SK-N-SH (cell line): ENCODE results near the gene SH3PXD2A. TPM values are rescaled to one million over a fixed set of nuclear protein-coding genes. Genes with fewer than 3 reads are reported as not detected.

Experiments used
- CTCF ChIA-PET: fragments of 300-600, 350-600 bp; formaldehyde crosslinking; extraction: SDS; loops from one replicate; lab custom pipeline; 2021; lab: Yijun Ruan, JAX
- POLR2A ChIA-PET: fragments of 350-600 bp; sonication (Branson Sonifier 250); formaldehyde crosslinking; extraction: SDS; loops from one replicate; lab custom pipeline; 2020; ENCODE audit warnings: antibody characterized with exemption, inconsistent platforms; lab: Yijun Ruan, JAX
- DNase-seq: peaks from one replicate; pipeline ENCODE4 v3.0.0; 2012
- H2AFZ ChIP-seq: fragments of 200-600 bp; sonication (generic); 2 replicates; pipeline ENCODE4 v1.8.1; 2016; ENCODE audit warnings: antibody characterized with exemption, mild to moderate bottlenecking, low read depth
- H3F3A ChIP-seq: fragments of 200-600 bp; sonication (generic); replicated peaks from 2 replicates; pipeline ENCODE3; 2016; ENCODE audit warnings: antibody characterized with exemption, mild to moderate bottlenecking; ENCODE audit not compliant: insufficient read depth
- H3K27ac ChIP-seq, 2 experiments: fragments of 200-500 bp in 1 of 2; fragments of 200-600 bp in 1 of 2; sonication (Bioruptor generic) in 1 of 2; sonication (generic), shearing (Covaris generic) in 1 of 2; 2 replicates each; pipeline versions ENCODE4 v1.5.1 to v1.6.1; 2014 to 2016; ENCODE audit warnings: low read depth in 2 of 2, inconsistent platforms in 1 of 2, low read length in 1 of 2, mild to moderate bottlenecking in 1 of 2, mixed read lengths in 1 of 2
- H3K27me3 ChIP-seq: fragments of 200-600 bp; sonication (generic), shearing (Covaris generic); 2 replicates; pipeline ENCODE4 v1.6.1; 2016; ENCODE audit warnings: mixed run types; ENCODE audit not compliant: insufficient read depth
- H3K36me3 ChIP-seq, 2 experiments: fragments of 200-500 bp in 1 of 2; fragments of 200-600 bp in 1 of 2; sonication (Bioruptor generic) in 1 of 2; sonication (generic) in 1 of 2; replicated peaks in 1 of 2; 2 replicates each; pipeline versions ENCODE3 to v1.5.1; 2014 to 2016; ENCODE audit warnings: low read length in 1 of 2, mild to moderate bottlenecking in 1 of 2; ENCODE audit not compliant: insufficient read depth in 2 of 2, control insufficient read depth in 1 of 2
- H3K4me1 ChIP-seq, 2 experiments: fragments of 200-500 bp in 1 of 2; fragments of 200-600 bp in 1 of 2; sonication (Bioruptor generic) in 1 of 2; sonication (generic), shearing (Covaris generic) in 1 of 2; 2 replicates each; pipeline versions ENCODE4 v1.5.1 to v1.6.1; 2014 to 2016; ENCODE audit warnings: low read depth in 1 of 2, low read length in 1 of 2, mixed run types in 1 of 2; ENCODE audit not compliant: insufficient read depth in 2 of 2, control insufficient read depth in 1 of 2
- H3K4me2 ChIP-seq: fragments of 200-600 bp; sonication (generic), shearing (Covaris generic); 2 replicates; pipeline ENCODE4 v1.6.1; 2017; ENCODE audit warnings: mixed run types
- H3K4me3 ChIP-seq, 2 experiments: fragments of 200-500 bp in 1 of 2; fragments of 200-600 bp in 1 of 2; sonication (Bioruptor generic) in 1 of 2; sonication (generic), shearing (Covaris generic) in 1 of 2; 2 replicates each; pipeline versions ENCODE4 v1.5.1 to v1.8.1; 2014 to 2016; ENCODE audit warnings: low read depth in 2 of 2, inconsistent platforms in 1 of 2, low read length in 1 of 2, mild to moderate bottlenecking in 1 of 2, mixed read lengths in 1 of 2, moderate library complexity in 1 of 2
- H3K79me2 ChIP-seq: fragments of 200-600 bp; sonication (generic); 2 replicates; pipeline ENCODE4 v1.8.1; 2017; ENCODE audit warnings: mild to moderate bottlenecking; ENCODE audit not compliant: insufficient read depth
- H3K9ac ChIP-seq: fragments of 200-600 bp; sonication (generic); 2 replicates; pipeline ENCODE4 v1.6.1; 2017; ENCODE audit warnings: mixed run types
- H3K9me2 ChIP-seq: fragments of 200-600 bp; sonication (generic); 2 replicates; pipeline ENCODE4 v1.6.1; 2017; ENCODE audit warnings: mixed run types
- H3K9me3 ChIP-seq: fragments of 200-600 bp; sonication (generic); 2 replicates; pipeline ENCODE4 v1.6.1; 2017; ENCODE audit warnings: mixed run types, mild to moderate bottlenecking, moderate library complexity
- H4K20me1 ChIP-seq: fragments of 200-600 bp; sonication (generic); 2 replicates; pipeline ENCODE4 v1.6.1; 2017; ENCODE audit warnings: mild to moderate bottlenecking, mixed run types; ENCODE audit not compliant: insufficient read depth
- CHD2 ChIP-seq: fragments of 150-350 bp; IDR thresholded peaks from 2 replicates; pipeline ENCODE4 v1.6.1; 2018; ENCODE audit warnings: low read length; ENCODE audit not compliant: partially characterized antibody
- FOSL2 ChIP-seq: IDR thresholded peaks from 2 replicates; pipeline ENCODE4 v1.4.0; 2012; ENCODE audit warnings: low read depth, mild to moderate bottlenecking, moderate library complexity, borderline replicate concordance
- FOXM1 ChIP-seq: IDR thresholded peaks from 2 replicates; pipeline ENCODE4 v1.4.0; 2012; ENCODE audit warnings: low read depth, mild to moderate bottlenecking
- GATA2 ChIP-seq: sonication (generic); formaldehyde crosslinking; IDR thresholded peaks from 2 replicates; pipeline ENCODE4 v1.5.0; 2020; ENCODE audit warnings: mild to moderate bottlenecking, missing genetic modification reagents
- JUND ChIP-seq: IDR thresholded peaks from 2 replicates; pipeline ENCODE4 v1.4.0; 2012
- MXI1 ChIP-seq: IDR thresholded peaks from 2 replicates; pipeline ENCODE4 v1.6.1; 2012; ENCODE audit warnings: mild to moderate bottlenecking, low read depth, low read length, improper control_type of control experiment
- NRF1 ChIP-seq: IDR thresholded peaks from 2 replicates; pipeline ENCODE4 v1.6.1; 2012; ENCODE audit warnings: low read depth, mild to moderate bottlenecking, low read length
- RAD21 ChIP-seq: IDR thresholded peaks from 2 replicates; pipeline ENCODE4 v1.6.1; 2012; ENCODE audit warnings: mild to moderate bottlenecking, low read length
- TAF1 ChIP-seq: IDR thresholded peaks from 2 replicates; pipeline ENCODE4 v1.6.1; 2012; ENCODE audit warnings: low read depth, mild to moderate bottlenecking, low read length, moderate library complexity, borderline replicate concordance
- TCF12 ChIP-seq: IDR thresholded peaks from 2 replicates; pipeline ENCODE4 v1.4.0; 2012
- TEAD4 ChIP-seq: IDR thresholded peaks from 2 replicates; pipeline ENCODE4 v1.4.0; 2012; ENCODE audit warnings: mild to moderate bottlenecking, borderline replicate concordance; ENCODE audit not compliant: insufficient read depth
- WGBS: methylation state at CpG from one replicate; pipeline ENCODE4 v1.1.6; 2017; ENCODE audit warnings: low lambda C conversion rate; 5-methylcytosine and 5-hydroxymethylcytosine counted together
- polyA plus RNA-seq, 3 experiments: library from polyadenylated mRNA; depleted of rRNA; stranded (reverse); fragments of >200 nt; gene quantifications; 2 replicates each; pipeline ENCODE4 v1.2.3, GENCODE V29; 2012
- TF ChIP-seq, protein P1 (sequence below): fragments of 200-600 bp; sonication (generic); IDR thresholded peaks from 2 replicates; pipeline ENCODE4 v1.6.1; 2017; ENCODE audit warnings: antibody characterized with exemption, mild to moderate bottlenecking, moderate library complexity
- TF ChIP-seq, protein P2 (sequence below): fragments of 150-350 bp; IDR thresholded peaks from 2 replicates; pipeline ENCODE4 v1.6.1; 2016; ENCODE audit warnings: mild to moderate bottlenecking, low read depth, low read length
- TF ChIP-seq, protein P3 (sequence below): IDR thresholded peaks from 2 replicates; pipeline ENCODE4; 2012
- TF ChIP-seq, protein P4 (sequence below): IDR thresholded peaks from 2 replicates; pipeline ENCODE4 v1.4.0; 2012; ENCODE audit warnings: low read depth, borderline replicate concordance

The SH3PXD2A gene
- polyA plus RNA-seq, 1 of the 3 experiments (the other 2 are of a cell fraction): 2.5 TPM

DNA sequence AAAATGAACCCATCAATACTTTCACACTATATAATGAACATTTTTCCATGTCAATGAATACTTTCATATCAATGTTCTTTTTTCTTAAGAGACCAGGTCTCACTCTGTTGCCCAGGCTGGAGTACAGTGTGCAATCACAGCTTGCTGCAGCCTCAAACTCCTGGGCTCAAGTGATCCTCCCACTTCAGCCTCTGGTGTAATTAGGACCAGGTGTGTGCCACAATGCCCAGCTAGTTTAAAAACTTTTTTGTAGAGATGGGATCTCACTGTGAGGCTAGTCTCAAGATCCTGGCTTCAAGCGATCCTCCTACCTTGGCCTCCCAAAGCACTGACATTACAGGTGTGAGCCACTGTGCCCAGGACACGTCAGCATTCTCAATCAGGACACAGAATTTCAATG is 85.2 kb downstream of the SH3PXD2A start:
- CTCF ChIA-PET: interaction anchor here (1.2 to 1.3 kb wide), 2 partner anchors 80 to 105 kb away, joined by 3 to 5 read pairs; no protein-coding TSS in a partner anchor
- Histone ChIP-seq H3K9me3 (no peaks in the 10 kb centered on the region), H3K4me1 (peaks cover 30 to 36% of the 10 kb centered on the region in 2 experiments; a peak in 3 of 4 replicates), H3K4me3 (no peak overlapping the region), H3K36me3 (peaks cover 0 to 4% of the 10 kb centered on the region in 2 experiments), H4K20me1 (no peaks in the 10 kb centered on the region), H2AFZ (no peak overlapping the region), H3K9ac (no peak overlapping the region), H3K4me2 (no peak overlapping the region), H3K27ac (no peak overlapping the region), H3K79me2 (no peaks in the 10 kb centered on the region), H3K27me3 (no peaks in the 10 kb centered on the region), H3F3A (peaks cover 14% of the 10 kb centered on the region), H3K9me2 (no peaks in the 10 kb centered on the region)
- DNase-seq: no peak
- TF ChIP-seq TAF1 (no peak), TCF12 (peak; percentile 65; the same call in 1 of the 2 replicates)
- POLR2A ChIA-PET: no interaction called here
- no CpG with 5 or more reads among the region's 2 CpGs for WGBS

DNA sequence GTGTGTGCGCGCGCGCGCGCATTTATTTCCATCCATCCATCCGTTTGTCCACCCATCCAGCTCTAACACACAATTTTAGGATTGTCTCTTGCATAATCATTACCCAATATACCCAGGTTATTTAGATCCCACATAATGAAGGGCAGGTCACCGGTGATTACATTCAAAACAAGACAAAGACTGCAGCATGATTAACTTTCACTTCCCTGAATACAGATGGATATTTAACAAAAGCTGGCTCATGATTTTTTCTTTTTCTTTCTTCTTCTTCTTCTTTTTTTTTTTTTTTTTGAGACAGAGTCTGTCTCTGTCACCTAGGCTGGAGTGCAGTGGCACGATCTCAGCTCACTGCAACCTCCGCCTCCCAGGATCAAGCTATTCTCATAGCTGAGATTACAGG is 86.2 kb downstream of the SH3PXD2A start:
- H4K20me1 ChIP-seq: no peaks in the 10 kb centered on the region
- H3K79me2 ChIP-seq: no peaks in the 10 kb centered on the region
- no peak for DNase-seq
- peaks cover 14% of the 10 kb centered on the region for H3F3A ChIP-seq
- H2AFZ ChIP-seq: no peak overlapping the region
- H3K36me3 ChIP-seq: peaks cover 0 to 2% of the 10 kb centered on the region in 2 experiments
- no peaks in the 10 kb centered on the region for H3K9me2 ChIP-seq
- no peaks in the 10 kb centered on the region for H3K27me3 ChIP-seq
- 96% methylated on average over 10 of the region's 10 CpGs for WGBS
- POLR2A ChIA-PET: no interaction called here
- TF ChIP-seq, protein P1, sequence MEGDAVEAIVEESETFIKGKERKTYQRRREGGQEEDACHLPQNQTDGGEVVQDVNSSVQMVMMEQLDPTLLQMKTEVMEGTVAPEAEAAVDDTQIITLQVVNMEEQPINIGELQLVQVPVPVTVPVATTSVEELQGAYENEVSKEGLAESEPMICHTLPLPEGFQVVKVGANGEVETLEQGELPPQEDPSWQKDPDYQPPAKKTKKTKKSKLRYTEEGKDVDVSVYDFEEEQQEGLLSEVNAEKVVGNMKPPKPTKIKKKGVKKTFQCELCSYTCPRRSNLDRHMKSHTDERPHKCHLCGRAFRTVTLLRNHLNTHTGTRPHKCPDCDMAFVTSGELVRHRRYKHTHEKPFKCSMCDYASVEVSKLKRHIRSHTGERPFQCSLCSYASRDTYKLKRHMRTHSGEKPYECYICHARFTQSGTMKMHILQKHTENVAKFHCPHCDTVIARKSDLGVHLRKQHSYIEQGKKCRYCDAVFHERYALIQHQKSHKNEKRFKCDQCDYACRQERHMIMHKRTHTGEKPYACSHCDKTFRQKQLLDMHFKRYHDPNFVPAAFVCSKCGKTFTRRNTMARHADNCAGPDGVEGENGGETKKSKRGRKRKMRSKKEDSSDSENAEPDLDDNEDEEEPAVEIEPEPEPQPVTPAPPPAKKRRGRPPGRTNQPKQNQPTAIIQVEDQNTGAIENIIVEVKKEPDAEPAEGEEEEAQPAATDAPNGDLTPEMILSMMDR: no peak
- TF ChIP-seq TEAD4 (no peak), RAD21 (no peak), TAF1 (no peak), FOXM1 (no peak), MXI1 (no peak), JUND (no peak), NRF1 (no peak), CHD2 (no peak), FOSL2 (no peak), GATA2 (CRISPR knock-in tag) (no peak)
- TF ChIP-seq, protein P2, sequence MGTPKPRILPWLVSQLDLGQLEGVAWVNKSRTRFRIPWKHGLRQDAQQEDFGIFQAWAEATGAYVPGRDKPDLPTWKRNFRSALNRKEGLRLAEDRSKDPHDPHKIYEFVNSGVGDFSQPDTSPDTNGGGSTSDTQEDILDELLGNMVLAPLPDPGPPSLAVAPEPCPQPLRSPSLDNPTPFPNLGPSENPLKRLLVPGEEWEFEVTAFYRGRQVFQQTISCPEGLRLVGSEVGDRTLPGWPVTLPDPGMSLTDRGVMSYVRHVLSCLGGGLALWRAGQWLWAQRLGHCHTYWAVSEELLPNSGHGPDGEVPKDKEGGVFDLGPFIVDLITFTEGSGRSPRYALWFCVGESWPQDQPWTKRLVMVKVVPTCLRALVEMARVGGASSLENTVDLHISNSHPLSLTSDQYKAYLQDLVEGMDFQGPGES: no peak
- TF ChIP-seq, protein P3, sequence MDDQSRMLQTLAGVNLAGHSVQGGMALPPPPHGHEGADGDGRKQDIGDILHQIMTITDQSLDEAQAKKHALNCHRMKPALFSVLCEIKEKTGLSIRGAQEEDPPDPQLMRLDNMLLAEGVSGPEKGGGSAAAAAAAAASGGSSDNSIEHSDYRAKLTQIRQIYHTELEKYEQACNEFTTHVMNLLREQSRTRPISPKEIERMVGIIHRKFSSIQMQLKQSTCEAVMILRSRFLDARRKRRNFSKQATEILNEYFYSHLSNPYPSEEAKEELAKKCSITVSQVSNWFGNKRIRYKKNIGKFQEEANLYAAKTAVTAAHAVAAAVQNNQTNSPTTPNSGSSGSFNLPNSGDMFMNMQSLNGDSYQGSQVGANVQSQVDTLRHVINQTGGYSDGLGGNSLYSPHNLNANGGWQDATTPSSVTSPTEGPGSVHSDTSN: no peak
- TF ChIP-seq, protein P4, sequence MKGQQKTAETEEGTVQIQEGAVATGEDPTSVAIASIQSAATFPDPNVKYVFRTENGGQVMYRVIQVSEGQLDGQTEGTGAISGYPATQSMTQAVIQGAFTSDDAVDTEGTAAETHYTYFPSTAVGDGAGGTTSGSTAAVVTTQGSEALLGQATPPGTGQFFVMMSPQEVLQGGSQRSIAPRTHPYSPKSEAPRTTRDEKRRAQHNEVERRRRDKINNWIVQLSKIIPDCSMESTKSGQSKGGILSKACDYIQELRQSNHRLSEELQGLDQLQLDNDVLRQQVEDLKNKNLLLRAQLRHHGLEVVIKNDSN: no peak
- H3K9me3 ChIP-seq: no peaks in the 10 kb centered on the region
- no peak overlapping the region for H3K4me2 ChIP-seq
- CTCF ChIA-PET: interaction anchor here (1.0 to 1.3 kb wide), 3 partner anchors 50 to 106 kb away, joined by 3 to 5 read pairs (median 3); no protein-coding TSS in a partner anchor
- peaks cover 30 to 46% of the 10 kb centered on the region in 2 experiments; a peak in 3 of 4 replicates for H3K4me1 ChIP-seq
- H3K4me3 ChIP-seq: no peak overlapping the region
- no peak overlapping the region for H3K27ac ChIP-seq
- H3K9ac ChIP-seq: no peak overlapping the region
